Caco-2 (cell line): ENCODE data around the gene MRPL52. TPM values are rescaled to one million over a fixed set of nuclear protein-coding genes. Genes with fewer than 3 reads are reported as not detected.

Experiments used
- BruUV-seq: library from RNA; stranded (reverse); fragments of 400-500 nt; replicated peaks from 2 replicates; lab custom pipeline; 2021; lab: Mats Ljungman, UMichigan
- CTCF ChIA-PET: fragments of 300-600 bp; sonication (Branson Sonifier 250); formaldehyde crosslinking; loops from one replicate; lab custom pipeline; 2022; ENCODE audit warnings: antibody characterized with exemption; lab: Charles Lee
- POLR2A ChIA-PET: fragments of 300-600 bp; sonication (Branson Sonifier 250); formaldehyde crosslinking; loops from one replicate; lab custom pipeline; 2022; ENCODE audit warnings: antibody characterized with exemption; lab: Charles Lee
- DNase-seq, 2 experiments: peaks; one replicate each; pipeline versions ENCODE4 v3.0.0 to v3.0.0-alpha.2; 2020 to 2022
- H3K27me3 ChIP-seq: replicated peaks from 2 replicates; pipeline ENCODE4 v1.6.0; 2011; ENCODE audit warnings: low read length; ENCODE audit not compliant: control insufficient read depth, insufficient read depth
- H3K36me3 ChIP-seq: 2 replicates; pipeline ENCODE4 v1.5.1; 2011; ENCODE audit warnings: low read length; ENCODE audit not compliant: control insufficient read depth, insufficient read depth
- H3K4me1 ChIP-seq: fragments of 250-450 bp; sonication (Bioruptor Pico); 2 replicates; pipeline ENCODE4 v1.5.1; 2020; ENCODE audit warnings: mild to moderate bottlenecking
- H3K4me3 ChIP-seq: 2 replicates; pipeline ENCODE4 v1.5.1; 2011; ENCODE audit warnings: low read depth, mild to moderate bottlenecking, control low read depth, low read length
- H3K9me3 ChIP-seq: fragments of 250-450 bp; sonication (Bioruptor Pico); 2 replicates; pipeline ENCODE4 v1.5.1; 2020; ENCODE audit warnings: mild to moderate bottlenecking, moderate library complexity
- H3K27ac Mint-ChIP-seq: one replicate; pipeline ENCODE4 v1.8.0; 2022; ENCODE audit warnings: mixed read lengths; ENCODE audit not compliant: unreplicated experiment
- H3K27me3 Mint-ChIP-seq: one replicate; pipeline ENCODE4 v1.8.0; 2022; ENCODE audit warnings: mixed read lengths; ENCODE audit not compliant: insufficient read depth, unreplicated experiment
- H3K36me3 Mint-ChIP-seq: one replicate; pipeline ENCODE4 v1.8.0; 2022; ENCODE audit warnings: mild to moderate bottlenecking, mixed read lengths; ENCODE audit not compliant: insufficient read depth, unreplicated experiment
- H3K4me1 Mint-ChIP-seq: one replicate; pipeline ENCODE4 v1.8.0; 2022; ENCODE audit warnings: low read depth, mixed read lengths; ENCODE audit not compliant: unreplicated experiment
- H3K4me3 Mint-ChIP-seq: one replicate; pipeline ENCODE4 v1.8.0; 2022; ENCODE audit warnings: mild to moderate bottlenecking, moderate library complexity, mixed read lengths; ENCODE audit not compliant: unreplicated experiment
- H3K9me3 Mint-ChIP-seq: one replicate; pipeline ENCODE4 v1.8.0; 2022; ENCODE audit warnings: mixed read lengths; ENCODE audit not compliant: unreplicated experiment
- CTCF ChIP-seq, 2 experiments: fragments of 200-600 bp in 1 of 2; IDR thresholded peaks; 1 replicate in 1 of 2; 2 replicates in 1 of 2; pipeline versions ENCODE4 v1.5.1 to v1.8.0; 2011 to 2022; ENCODE audit warnings: antibody characterized with exemption in 1 of 2, control low read depth in 1 of 2, inconsistent platforms in 1 of 2, low read depth in 1 of 2, low read length in 1 of 2, mild to moderate bottlenecking in 1 of 2, moderate library complexity in 1 of 2; ENCODE audit not compliant: insufficient read depth in 1 of 2, severe bottlenecking in 1 of 2, unreplicated experiment in 1 of 2
- intact Hi-C: fragments of 100-400 bp; cut with micrococcal nuclease; formaldehyde crosslinking; loops from one replicate; pipeline ENCODE4 v1.10.0; 2022; ENCODE audit not compliant: unreplicated experiment
- total RNA-seq: library from RNA; stranded (reverse); gene quantifications from 2 replicates; pipeline ENCODE4 v1.2.3, GENCODE V29; 2022

MRPL52 gene
- total RNA-seq, 1 experiment from 2014 or later = 149 TPM

GRCh38 chr14:22797017-22797917, 32.4 kb upstream of the MRPL52 start:
- H3K4me1 ChIP-seq = peaks cover 69% of the 10 kb centered on the region
- intact Hi-C loops = no loop called here
- H3K27ac Mint-ChIP-seq = peak overlapping the region; percentile 37
- peaks cover 66% of the 10 kb centered on the region for H3K4me1 Mint-ChIP-seq
- BruUV-seq = no TSS peak
- no peak for TF ChIP-seq CTCF (IDR thresholded peaks at IDR 0.05; ENCODE audit: insufficient read depth in 1 of 2, low read depth in 1 of 2, low read length in 1 of 2, severe bottlenecking in 1 of 2, unreplicated experiment in 1 of 2)
- no peak overlapping the region for H3K4me3 Mint-ChIP-seq
- H3K9me3 ChIP-seq = no peaks in the 10 kb centered on the region
- DNase-seq = no peak
- H3K27me3 Mint-ChIP-seq = no peaks in the 10 kb centered on the region
- peaks cover 88% of the 10 kb centered on the region for H3K36me3 Mint-ChIP-seq
- peaks cover 2% of the 10 kb centered on the region; the same call in 1 of the 2 replicates for H3K36me3 ChIP-seq
- no peak overlapping the region for H3K4me3 ChIP-seq
- ChIA-PET CTCF (interaction anchor here (0.7 kb wide), 1 partner anchor 10 kb away, joined by 3 read pairs; no protein-coding TSS in a partner anchor), POLR2A (no interaction called here)
- H3K27me3 ChIP-seq = no peaks in the 10 kb centered on the region
- no peaks in the 10 kb centered on the region for H3K9me3 Mint-ChIP-seq

DNA sequence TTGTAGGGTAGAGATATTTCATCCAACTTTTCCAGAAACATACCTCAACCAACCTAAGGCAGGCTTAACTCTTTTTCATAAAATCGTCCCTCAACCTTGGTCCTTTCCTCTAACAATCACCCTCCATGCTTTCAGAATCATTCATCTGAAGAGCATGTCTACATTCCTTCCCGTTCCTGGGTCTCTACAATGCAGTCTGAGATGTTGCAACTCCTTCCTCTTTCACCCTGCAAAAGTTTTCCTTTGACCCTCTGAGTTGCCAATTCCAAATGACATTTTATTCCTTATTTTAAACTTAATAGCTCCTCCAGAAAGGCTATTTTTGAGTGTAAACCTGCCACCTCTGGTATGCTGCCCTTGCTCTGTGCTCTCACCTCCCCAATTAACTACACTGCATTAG, 31.2 kb upstream of the MRPL52 start:
- ChIA-PET CTCF (no interaction called here), POLR2A (no interaction called here)
- peaks cover 77% of the 10 kb centered on the region for H3K4me1 Mint-ChIP-seq
- H3K4me3 ChIP-seq = no peak overlapping the region
- no peak overlapping the region for H3K4me3 Mint-ChIP-seq
- intact Hi-C loops = no loop called here
- no peak for DNase-seq
- no peaks in the 10 kb centered on the region for H3K9me3 Mint-ChIP-seq
- no TSS peak for BruUV-seq
- H3K4me1 ChIP-seq = peaks cover 73% of the 10 kb centered on the region
- peaks cover 2% of the 10 kb centered on the region; the same call in 1 of the 2 replicates for H3K36me3 ChIP-seq
- no peaks in the 10 kb centered on the region for H3K27me3 Mint-ChIP-seq
- TF ChIP-seq CTCF (IDR thresholded peaks at IDR 0.05; ENCODE audit: insufficient read depth in 1 of 2, low read depth in 1 of 2, low read length in 1 of 2, severe bottlenecking in 1 of 2, unreplicated experiment in 1 of 2) = no peak
- peak overlapping the region; percentile 30 for H3K27ac Mint-ChIP-seq
- H3K36me3 Mint-ChIP-seq = peaks cover 94% of the 10 kb centered on the region
- no peaks in the 10 kb centered on the region for H3K9me3 ChIP-seq
- no peaks in the 10 kb centered on the region for H3K27me3 ChIP-seq

DNA sequence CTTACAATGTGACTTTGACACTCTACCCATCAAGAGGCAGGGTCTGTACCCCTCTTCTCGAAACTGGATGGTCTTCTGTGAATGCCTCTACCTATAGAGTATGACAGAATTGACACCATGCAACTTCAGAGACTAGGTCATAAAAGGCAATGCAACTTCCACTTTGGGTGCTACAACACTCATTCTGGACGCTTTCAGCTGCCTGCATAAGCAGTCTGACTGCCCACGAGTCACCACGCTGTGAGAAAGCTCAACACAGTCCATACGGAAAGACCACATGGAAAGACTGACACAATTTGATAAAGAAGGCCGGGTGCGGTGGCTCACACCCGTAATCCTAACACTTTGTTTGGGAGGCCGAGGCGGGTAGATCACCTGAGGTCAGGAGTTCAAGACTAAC, 29.3 kb upstream of the MRPL52 start:
- intact Hi-C loops = no loop called here
- Mint-ChIP-seq H3K36me3 (peaks cover 94% of the 10 kb centered on the region), H3K27me3 (no peaks in the 10 kb centered on the region), H3K27ac (peak overlapping the region; percentile 16), H3K4me1 (peaks cover 83% of the 10 kb centered on the region), H3K4me3 (no peak overlapping the region), H3K9me3 (no peaks in the 10 kb centered on the region)
- ChIA-PET CTCF (no interaction called here), POLR2A (no interaction called here)
- Histone ChIP-seq H3K9me3 (no peaks in the 10 kb centered on the region), H3K36me3 (peaks cover 2% of the 10 kb centered on the region; the same call in 1 of the 2 replicates), H3K27me3 (no peaks in the 10 kb centered on the region), H3K4me1 (peaks cover 73% of the 10 kb centered on the region), H3K4me3 (no peak overlapping the region)
- BruUV-seq = no TSS peak
- DNase-seq = no peak
- no peak for TF ChIP-seq CTCF (IDR thresholded peaks at IDR 0.05; ENCODE audit: insufficient read depth in 1 of 2, low read depth in 1 of 2, low read length in 1 of 2, severe bottlenecking in 1 of 2, unreplicated experiment in 1 of 2)
